ENCODE results near the gene SFT2D3.

Gene SFT2D3

GRCh38 chr2:127660291-127660578 lies 41.1 kb upstream of the SFT2D3 start:
- Histone ChIP-seq H3K4me3 (ENCODE audit: low read depth in 1 of 2, low read length in 2 of 2) (no peak overlapping the region), H3K27ac (ENCODE audit: low read length) (no peak overlapping the region), H3K27me3 (ENCODE audit: insufficient read depth, low read length, poor library complexity) (no peaks in the 10 kb centered on the region), H3K9me3 (ENCODE audit: insufficient read depth, low read length, severe bottlenecking) (no peaks in the 10 kb centered on the region), H3K4me2 (ENCODE audit: insufficient read depth, low read length) (no peak overlapping the region), H3K79me2 (ENCODE audit: insufficient read depth, low read length) (no peaks in the 10 kb centered on the region), H3K4me1 (ENCODE audit: insufficient read depth, low read length) (peaks cover 8% of the 10 kb centered on the region), H2AFZ (ENCODE audit: low read depth, low read length) (no peak overlapping the region; the same call in 1 of the 2 replicates), H3K36me3 (ENCODE audit: insufficient read depth, low read length) (no peaks in the 10 kb centered on the region), H4K20me1 (ENCODE audit: insufficient read depth, low read length) (no peaks in the 10 kb centered on the region), H3K9ac (ENCODE audit: low read depth, low read length) (no peak overlapping the region)
- DNase-seq (no peak), ATAC-seq (ENCODE audit: insufficient read depth, low read depth) (no peak)
- TF ChIP-seq, protein P1, sequence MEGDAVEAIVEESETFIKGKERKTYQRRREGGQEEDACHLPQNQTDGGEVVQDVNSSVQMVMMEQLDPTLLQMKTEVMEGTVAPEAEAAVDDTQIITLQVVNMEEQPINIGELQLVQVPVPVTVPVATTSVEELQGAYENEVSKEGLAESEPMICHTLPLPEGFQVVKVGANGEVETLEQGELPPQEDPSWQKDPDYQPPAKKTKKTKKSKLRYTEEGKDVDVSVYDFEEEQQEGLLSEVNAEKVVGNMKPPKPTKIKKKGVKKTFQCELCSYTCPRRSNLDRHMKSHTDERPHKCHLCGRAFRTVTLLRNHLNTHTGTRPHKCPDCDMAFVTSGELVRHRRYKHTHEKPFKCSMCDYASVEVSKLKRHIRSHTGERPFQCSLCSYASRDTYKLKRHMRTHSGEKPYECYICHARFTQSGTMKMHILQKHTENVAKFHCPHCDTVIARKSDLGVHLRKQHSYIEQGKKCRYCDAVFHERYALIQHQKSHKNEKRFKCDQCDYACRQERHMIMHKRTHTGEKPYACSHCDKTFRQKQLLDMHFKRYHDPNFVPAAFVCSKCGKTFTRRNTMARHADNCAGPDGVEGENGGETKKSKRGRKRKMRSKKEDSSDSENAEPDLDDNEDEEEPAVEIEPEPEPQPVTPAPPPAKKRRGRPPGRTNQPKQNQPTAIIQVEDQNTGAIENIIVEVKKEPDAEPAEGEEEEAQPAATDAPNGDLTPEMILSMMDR (IDR thresholded peaks at IDR 0.05; ENCODE audit: borderline replicate concordance, extremely low read depth, low read length, poor library complexity, severe bottlenecking): no peak
- TF ChIP-seq EZH2 (IDR thresholded peaks at IDR 0.05; ENCODE audit: borderline replicate concordance, low read depth, low read length, severe bottlenecking): no peak

- H3K4me2 ChIP-seq (ENCODE audit: insufficient read depth, low read length): no peak overlapping the region
- no peaks in the 10 kb centered on the region for H3K9me3 ChIP-seq (ENCODE audit: insufficient read depth, low read length, severe bottlenecking)
- H3K27me3 ChIP-seq (ENCODE audit: insufficient read depth, low read length, poor library complexity): no peaks in the 10 kb centered on the region
- TF ChIP-seq, protein P1 (IDR thresholded peaks at IDR 0.05; ENCODE audit: borderline replicate concordance, extremely low read depth, low read length, poor library complexity, severe bottlenecking): no peak
- TF ChIP-seq EZH2 (IDR thresholded peaks at IDR 0.05; ENCODE audit: borderline replicate concordance, low read depth, low read length, severe bottlenecking): no peak
- no peak for DNase-seq
- peaks cover 8% of the 10 kb centered on the region for H3K4me1 ChIP-seq (ENCODE audit: insufficient read depth, low read length)
- no peak for ATAC-seq (ENCODE audit: insufficient read depth, low read depth)
- no peaks in the 10 kb centered on the region for H3K36me3 ChIP-seq (ENCODE audit: insufficient read depth, low read length)
- H3K9ac ChIP-seq (ENCODE audit: low read depth, low read length): no peak overlapping the region
- H3K4me3 ChIP-seq (ENCODE audit: low read depth in 1 of 2, low read length in 2 of 2): no peak overlapping the region
- H3K79me2 ChIP-seq (ENCODE audit: insufficient read depth, low read length): no peaks in the 10 kb centered on the region
- no peak overlapping the region for H3K27ac ChIP-seq (ENCODE audit: low read length)
- H2AFZ ChIP-seq (ENCODE audit: low read depth, low read length): no peak overlapping the region
- no peaks in the 10 kb centered on the region for H4K20me1 ChIP-seq (ENCODE audit: insufficient read depth, low read length)
These were observed 40.1 kb upstream of the SFT2D3 start for GRCh38 chr2:127661072-127661649.

DNA sequence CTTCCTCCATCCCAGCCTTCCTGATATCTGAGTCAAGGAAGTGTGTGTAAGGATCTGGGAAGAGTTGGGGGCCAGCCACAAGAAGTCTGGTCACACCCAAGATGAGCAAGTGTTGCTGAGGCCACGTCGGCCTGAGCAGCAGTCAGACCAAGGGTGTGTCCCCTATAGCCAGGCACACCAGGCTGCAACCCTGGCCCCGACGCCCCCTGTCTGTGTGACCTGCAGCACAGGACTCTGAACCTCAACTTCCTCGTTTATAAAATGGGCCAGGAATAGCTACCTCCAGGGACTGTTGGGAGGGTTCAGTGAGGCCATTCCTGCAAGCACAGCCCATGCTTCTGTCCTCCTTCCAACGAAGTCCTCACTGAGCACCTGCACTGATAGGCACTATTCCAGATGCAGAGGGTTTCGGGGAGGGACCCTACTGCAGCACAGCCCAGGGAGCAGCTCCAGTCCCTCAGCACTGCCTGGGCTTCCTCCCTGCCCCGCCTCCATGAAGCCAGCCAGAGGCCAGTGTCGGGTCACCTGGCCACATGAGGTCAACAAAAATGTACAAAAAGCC lies 39.3 kb upstream of the SFT2D3 start:
- DNase-seq (no peak), ATAC-seq (ENCODE audit: insufficient read depth, low read depth) (no peak)
- no peaks in the 10 kb centered on the region for H3K9me3 ChIP-seq (ENCODE audit: insufficient read depth, low read length, severe bottlenecking)
- H3K9ac ChIP-seq (ENCODE audit: low read depth, low read length): no peak overlapping the region
- no peak overlapping the region for H3K27ac ChIP-seq (ENCODE audit: low read length)
- H4K20me1 ChIP-seq (ENCODE audit: insufficient read depth, low read length): no peaks in the 10 kb centered on the region
- peaks cover 8% of the 10 kb centered on the region for H3K4me1 ChIP-seq (ENCODE audit: insufficient read depth, low read length)
- H3K27me3 ChIP-seq (ENCODE audit: insufficient read depth, low read length, poor library complexity): no peaks in the 10 kb centered on the region
- TF ChIP-seq EZH2 (IDR thresholded peaks at IDR 0.05; ENCODE audit: borderline replicate concordance, low read depth, low read length, severe bottlenecking): no peak
- TF ChIP-seq, protein P1 (IDR thresholded peaks at IDR 0.05; ENCODE audit: borderline replicate concordance, extremely low read depth, low read length, poor library complexity, severe bottlenecking): no peak
- no peak overlapping the region for H3K4me3 ChIP-seq (ENCODE audit: low read depth in 1 of 2, low read length in 2 of 2)
- no peak overlapping the region for H2AFZ ChIP-seq (ENCODE audit: low read depth, low read length)
- no peaks in the 10 kb centered on the region for H3K79me2 ChIP-seq (ENCODE audit: insufficient read depth, low read length)
- H3K36me3 ChIP-seq (ENCODE audit: insufficient read depth, low read length): no peaks in the 10 kb centered on the region
- no peak overlapping the region for H3K4me2 ChIP-seq (ENCODE audit: insufficient read depth, low read length)

All from DND-41 (cell line).